NCI-H526 treated with DMSO at 0.1 percent for 48 hours (cell line): ENCODE measurements around the gene LRRC49.
"Not testable (repeated sequence)": the region's sequence is repeated elsewhere in the genome, so short reads cannot be mapped to it uniquely, and the experiment has no call there.

Experiments used
- DNase-seq: peaks from one replicate; lab custom pipeline; 2025; lab: John Stamatoyannopoulos, UW

Gene LRRC49

GRCh38 chr15:70976851-70977250 is 84.2 kb downstream of the LRRC49 start:
- DNase-seq: no peak

- DNase-seq: no peak
These were observed 102.9 kb downstream of the LRRC49 start for GRCh38 chr15:70995383-70995970.

GRCh38 chr15:70998319-70998718 is 105.7 kb downstream of the LRRC49 start:
- DNase-seq: no peak

- no peak for DNase-seq
These were observed 109.7 kb downstream of the LRRC49 start for GRCh38 chr15:71002316-71002715.

GRCh38 chr15:71003319-71003718 is 110.7 kb downstream of the LRRC49 start:
- DNase-seq: no peak

- not testable (repeated sequence) for DNase-seq
These were observed 111.9 kb downstream of the LRRC49 start for GRCh38 chr15:71004506-71004905.

- DNase-seq: no peak
These were observed 113.3 kb downstream of the LRRC49 start for GRCh38 chr15:71005895-71006294.

GRCh38 chr15:71008250-71008870 is 115.7 kb downstream of the LRRC49 start:
- DNase-seq: no peak

- DNase-seq: no peak
These were observed 117.8 kb downstream of the LRRC49 start for GRCh38 chr15:71010472-71010871.

- DNase-seq: no peak
These were observed 118.4 kb downstream of the LRRC49 start for GRCh38 chr15:71010997-71011396.

- DNase-seq: no peak
These were observed 119.0 kb downstream of the LRRC49 start for GRCh38 chr15:71011503-71012155.

GRCh38 chr15:71013446-71013845 is 120.8 kb downstream of the LRRC49 start:
- no peak for DNase-seq

- no peak for DNase-seq
These were observed 122.7 kb downstream of the LRRC49 start for GRCh38 chr15:71015342-71015741.

GRCh38 chr15:71031232-71031631 is 138.6 kb downstream of the LRRC49 start:
- DNase-seq: not testable (repeated sequence)

- DNase-seq: not testable (repeated sequence)
These were observed 142.9 kb downstream of the LRRC49 start for GRCh38 chr15:71035478-71035877.

GRCh38 chr15:71042356-71042922 is 149.8 kb downstream of the LRRC49 start:
- no peak for DNase-seq

GRCh38 chr15:71043373-71043772 is 150.7 kb downstream of the LRRC49 start:
- no peak for DNase-seq

- DNase-seq: no peak
These were observed 151.4 kb downstream of the LRRC49 start for GRCh38 chr15:71044006-71044405.

- not testable (repeated sequence) for DNase-seq
These were observed 153.5 kb downstream of the LRRC49 start for GRCh38 chr15:71046146-71046545.

GRCh38 chr15:71048913-71049675 is 156.5 kb downstream of the LRRC49 start:
- DNase-seq: no peak

GRCh38 chr15:71049706-71050422 is 157.2 kb downstream of the LRRC49 start:
- no peak for DNase-seq

- DNase-seq: no peak
These were observed 157.8 kb downstream of the LRRC49 start for GRCh38 chr15:71050461-71050860.
